ENCODE measurements around the gene PPARA.

PPARA gene

DNA sequence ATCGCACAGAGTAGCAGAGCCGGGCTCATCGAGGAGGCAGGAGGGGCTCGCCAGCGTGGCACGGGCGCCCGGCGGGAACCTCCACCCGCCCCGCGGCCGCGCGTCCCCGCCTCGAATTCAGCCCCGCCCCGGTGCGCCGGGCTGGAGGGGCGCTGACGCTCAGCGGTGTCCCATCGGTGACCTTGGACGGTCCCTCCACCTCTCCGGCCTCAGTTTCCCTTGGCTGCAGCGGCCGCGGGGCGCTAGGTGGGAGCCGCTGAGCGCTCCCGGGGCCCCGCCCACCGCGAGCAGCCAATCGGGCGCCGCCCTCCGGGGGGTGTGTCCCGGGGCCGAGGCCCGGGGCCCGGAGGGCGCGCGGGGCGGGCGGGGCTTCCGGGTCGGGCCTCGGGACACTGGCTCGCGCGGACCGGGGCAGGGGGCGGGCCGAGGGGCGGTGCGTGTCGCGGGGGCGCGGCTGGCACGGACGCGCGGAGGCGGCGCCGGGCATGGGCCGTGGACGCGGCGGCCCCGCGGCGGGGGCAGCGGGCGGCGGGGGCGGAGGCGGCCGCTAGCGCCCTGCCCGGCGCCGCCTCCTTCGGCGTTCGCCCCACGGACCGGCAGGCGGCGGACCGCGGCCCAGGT is at the start of gene PPARA:
Gene PPARA, plus strand, starts transcription at position 493 of the 621 bp plus-strand sequence. CDS start 47,858 bp downstream, outside the sequence.
- DNase-seq: peak; percentile 79

DNA sequence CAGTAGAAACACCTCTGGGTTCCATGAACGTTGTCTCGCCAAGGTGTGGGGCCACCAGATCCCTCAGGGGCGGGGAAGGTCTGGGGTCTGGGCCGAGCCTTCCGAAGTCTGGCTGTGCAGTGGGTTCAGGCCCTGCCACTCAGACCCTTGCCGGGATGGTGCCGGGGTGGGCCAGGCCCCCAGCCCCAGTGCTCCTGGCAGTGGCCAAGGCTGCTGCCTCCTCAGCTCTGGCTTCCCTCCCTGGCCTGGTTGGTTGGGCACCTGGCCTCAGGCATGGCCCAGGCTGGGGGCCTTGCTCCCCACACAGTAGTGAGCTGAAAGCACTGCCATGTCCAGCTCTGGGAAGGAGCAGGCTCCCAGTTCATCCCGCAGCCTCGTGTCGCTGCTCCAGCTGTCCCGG is 48.2 kb upstream of the PPARA start:
- DNase-seq: no peak

DNA sequence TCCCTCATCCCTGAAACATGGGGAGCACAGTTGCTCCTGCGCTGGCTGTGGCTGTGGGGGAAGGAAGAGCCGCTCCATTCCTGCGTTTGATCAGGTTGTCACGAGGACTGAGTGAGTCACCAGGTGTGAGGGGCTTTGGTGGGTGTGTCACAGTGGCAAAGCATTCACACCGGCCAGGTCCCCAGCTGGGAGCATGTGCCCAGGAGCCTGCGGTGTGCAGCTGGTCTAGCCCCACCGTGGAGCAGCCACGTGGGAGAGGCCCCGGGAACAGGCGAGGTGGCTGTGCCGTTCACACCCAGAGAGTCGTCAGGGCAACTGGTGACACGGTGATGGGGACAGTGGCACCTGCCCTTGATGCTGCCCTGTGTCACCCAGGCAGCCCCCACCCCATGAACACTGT is 47.6 kb upstream of the PPARA start:
- DNase-seq: no peak

DNA sequence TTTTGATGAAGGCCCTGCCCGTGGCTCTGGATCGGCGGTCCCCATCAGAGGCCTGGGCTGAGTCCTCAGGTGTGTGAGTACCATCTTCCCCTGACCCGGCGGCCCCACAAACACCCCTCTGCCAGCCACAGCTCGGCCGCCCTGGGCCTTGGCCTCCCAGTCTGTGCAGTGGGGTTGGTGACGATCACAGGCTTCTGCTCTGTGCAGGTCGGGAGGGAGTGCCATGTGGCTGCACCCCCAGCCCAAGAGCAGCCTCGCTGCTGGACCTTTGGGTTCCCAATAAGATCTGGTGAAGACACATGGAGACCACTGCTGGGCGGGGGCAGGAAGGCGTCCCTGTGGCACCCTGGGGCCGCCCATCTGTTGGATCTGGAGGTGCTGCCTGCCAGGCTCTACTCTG is 47.1 kb upstream of the PPARA start:
- no peak for DNase-seq

- DNase-seq: no peak
Observed at GRCh38 chr22:46103664-46104063, 46.7 kb upstream of the PPARA start.

DNA sequence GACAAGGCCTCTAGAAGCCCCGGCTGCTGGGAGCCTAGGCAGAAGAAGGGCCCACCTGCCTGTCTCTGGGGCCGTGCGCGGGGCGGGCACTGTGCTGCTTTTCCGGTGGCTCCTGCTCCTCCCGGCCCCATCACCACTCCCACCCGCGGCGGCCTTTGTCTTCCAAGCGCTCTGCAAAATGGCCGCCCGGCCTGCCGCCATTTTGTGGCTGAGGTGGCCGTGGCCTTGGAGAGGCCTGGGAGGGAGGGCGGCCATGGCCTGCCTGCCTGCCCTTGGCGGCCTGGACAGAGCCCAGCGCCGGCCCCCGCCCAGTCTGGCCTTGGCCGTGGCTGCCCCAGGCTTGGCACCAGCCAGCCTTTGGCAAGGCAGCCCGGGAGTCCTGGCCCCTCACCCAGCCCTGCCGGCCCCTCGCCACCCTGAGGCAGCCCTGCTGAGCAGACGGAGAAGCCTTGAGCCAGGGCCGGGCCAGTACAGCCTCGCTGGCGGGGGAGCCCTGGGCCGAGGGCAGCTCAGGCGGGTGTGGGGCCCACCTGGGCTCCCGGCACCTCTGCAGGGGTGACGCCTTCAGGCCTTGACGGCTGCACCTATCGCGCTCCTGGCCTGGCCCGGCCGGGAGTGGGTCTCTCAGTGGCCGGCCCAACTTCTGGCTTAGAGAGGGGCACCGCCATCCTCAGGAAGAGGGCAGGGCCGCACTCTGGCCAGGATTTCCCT is 46.0 kb upstream of the PPARA start:
- DNase-seq: no peak

- DNase-seq: no peak
Observed at GRCh38 chr22:46104881-46105493, 45.3 kb upstream of the PPARA start.

GRCh38 chr22:46105494-46106278 is 44.6 kb upstream of the PPARA start:
- peak; percentile 51 for DNase-seq

- DNase-seq: no peak
Observed at GRCh38 chr22:46106279-46107022, 43.9 kb upstream of the PPARA start.

DNA sequence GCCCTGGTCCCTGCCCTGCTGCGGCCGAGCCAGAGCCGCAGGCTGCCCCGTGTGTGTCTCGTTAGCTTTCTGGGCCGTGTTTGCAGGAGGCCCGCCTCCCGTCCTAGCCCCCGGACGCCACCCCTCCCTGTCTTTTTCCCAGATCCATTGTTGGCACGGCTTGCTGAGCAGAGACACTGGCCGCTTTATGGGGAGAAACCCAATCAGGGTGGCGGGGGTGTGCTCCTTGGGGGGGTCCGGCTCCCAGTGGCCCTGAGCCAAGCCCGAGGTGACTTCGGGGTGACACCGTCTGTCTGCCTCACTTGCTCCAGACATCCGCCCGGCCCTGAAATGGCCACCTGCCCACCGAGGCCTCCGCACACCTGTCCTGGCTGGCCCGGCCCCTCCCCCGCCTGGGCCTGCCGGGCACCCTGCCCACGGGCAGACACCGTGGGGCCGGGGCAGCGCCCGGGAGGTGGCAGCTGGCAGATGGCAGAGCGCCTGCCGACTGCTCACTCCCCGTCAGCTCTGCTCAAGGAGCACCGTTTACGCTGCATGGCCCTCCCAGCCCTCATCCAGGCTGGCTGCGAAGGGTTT is 43.1 kb upstream of the PPARA start:
- no peak for DNase-seq

DNA sequence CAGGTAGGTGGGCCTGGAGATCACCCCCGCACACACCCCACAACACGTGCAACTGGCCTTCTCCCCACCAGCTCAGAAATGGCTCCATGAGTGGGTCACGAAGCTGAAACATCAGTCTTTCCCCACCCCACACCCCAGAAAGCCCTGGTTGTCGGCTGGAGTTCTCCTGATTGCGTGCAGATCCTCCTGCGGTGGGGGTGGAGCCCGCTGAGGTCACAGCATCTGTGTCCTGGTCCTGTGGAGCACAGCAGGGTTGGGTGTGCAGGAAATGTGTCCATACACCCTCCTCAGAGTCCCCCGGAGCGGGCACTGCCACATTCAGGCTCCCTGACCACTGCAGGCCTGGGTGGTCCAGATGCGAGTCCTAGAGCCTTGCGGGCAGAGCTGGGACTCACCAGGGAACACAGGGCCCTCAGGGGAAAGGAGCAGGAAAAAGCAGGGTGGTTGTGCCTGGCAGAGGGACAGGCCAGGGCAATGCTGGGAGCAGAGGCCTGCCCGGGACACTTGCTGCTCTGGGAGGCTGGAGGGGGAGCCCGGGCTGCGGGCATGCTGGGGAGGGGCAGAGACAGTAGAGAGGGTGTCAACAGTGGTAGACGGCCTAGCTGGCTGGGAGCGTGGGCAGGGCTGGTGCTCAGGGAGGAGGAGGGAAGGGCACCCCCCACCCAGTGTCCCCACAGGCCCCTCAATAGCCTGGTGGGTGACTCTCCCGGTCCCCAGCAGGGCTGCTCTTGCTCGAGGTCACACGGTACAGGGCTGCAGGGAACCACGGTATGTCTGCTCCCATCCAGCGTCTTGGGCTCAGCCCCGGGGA is 42.4 kb upstream of the PPARA start:
- no peak for DNase-seq

DNA sequence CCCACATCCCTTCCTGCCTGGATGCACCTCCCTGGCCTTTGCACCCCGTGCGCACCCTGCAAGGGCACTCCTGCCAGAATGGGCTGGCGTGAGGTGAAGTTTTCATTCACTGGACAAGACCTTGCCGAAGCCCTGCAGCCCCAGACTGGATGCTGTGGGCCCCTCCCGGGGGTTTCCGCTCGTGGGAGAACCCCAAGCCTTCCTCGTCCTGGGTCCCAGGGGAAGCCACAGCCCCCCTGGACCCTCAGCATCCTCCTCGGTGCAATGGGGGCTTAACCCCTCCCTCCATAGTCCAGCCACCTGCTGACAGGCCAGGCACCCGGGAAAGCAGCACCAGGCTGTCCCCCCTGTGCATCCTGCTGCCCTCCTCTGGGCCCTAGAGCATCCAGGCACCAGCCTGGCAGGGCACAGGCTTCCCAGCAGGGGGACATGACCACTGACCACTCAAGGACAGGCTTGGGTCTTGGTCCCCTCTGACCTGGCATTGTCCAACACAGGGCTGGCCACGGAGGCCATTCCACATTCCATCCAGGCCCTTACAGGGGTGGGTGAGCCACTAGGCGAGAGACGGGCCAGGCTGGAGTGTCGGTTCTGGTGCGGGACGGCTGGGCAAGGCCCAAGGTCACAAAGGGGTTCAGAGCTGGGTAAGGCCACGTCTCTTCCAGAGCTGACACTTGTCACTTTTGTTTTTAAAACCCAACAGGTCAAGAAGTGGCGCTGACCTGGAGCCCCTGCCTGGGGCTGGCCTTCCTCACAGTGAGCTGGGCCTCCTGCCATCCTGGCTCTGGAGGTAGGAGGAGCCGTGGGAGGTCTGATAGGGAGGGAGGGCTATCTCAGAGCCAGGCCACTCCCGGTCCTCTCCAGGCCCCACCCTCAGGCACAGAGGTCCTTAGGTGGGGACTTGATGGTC is 41.5 kb upstream of the PPARA start:
- peak; percentile 63 for DNase-seq

- no peak for DNase-seq
Observed at GRCh38 chr22:46109474-46110003, 40.8 kb upstream of the PPARA start.

DNA sequence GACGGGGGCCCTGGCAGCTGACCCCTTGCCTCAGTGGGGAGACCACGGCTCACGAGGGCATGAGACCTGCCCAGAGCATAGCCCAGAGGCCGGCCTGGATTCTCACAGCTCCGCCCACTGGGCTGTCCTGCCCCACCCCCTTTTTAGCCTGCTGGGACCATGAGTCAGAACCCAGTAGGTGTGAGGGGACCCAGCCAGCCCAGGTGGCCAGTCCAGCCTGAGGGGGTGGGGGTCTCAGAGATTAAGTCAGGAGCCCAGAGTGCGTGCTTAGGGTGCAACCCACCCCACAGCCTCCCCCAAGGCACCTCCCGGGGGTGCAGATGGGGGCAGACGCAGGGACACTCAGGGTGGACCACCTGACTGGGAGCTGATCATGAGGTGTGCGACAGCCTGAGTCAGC is 40.1 kb upstream of the PPARA start:
- DNase-seq: no peak

DNA sequence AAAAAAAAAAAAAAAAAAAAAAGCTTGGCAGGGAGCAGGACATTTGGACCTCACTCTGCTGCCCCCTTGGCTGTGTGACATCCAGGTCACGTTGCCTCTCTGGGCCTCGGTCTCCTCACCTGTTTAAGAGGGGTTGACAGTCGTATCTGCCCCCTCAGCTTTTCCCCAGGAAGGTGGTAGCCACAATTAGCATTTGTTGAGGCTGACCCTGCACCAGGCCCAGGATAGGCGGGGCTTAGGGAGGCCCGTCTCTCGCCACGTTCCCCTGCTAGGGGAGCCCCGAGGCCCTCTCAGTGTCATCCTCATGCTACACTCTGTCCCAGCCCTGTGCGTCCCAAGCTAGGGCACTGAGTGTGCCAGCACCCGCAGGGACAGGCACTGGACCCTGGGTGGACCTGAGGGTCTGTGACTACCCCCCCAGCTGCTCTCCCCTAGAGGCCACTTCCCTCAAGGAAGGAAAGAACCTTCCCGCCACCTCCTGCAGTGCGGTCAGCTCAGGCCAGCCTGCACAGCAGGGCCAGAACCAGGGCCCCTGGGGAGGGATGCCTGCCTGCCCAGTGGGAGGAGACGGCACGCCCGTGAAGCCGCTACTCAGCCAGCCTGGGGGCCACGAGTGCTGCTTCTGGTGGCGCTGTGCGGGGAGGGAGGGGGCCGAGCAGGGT is 38.5 kb upstream of the PPARA start:
- no peak for DNase-seq

- no peak for DNase-seq
Observed at GRCh38 chr22:46112405-46112804, 37.9 kb upstream of the PPARA start.

DNA sequence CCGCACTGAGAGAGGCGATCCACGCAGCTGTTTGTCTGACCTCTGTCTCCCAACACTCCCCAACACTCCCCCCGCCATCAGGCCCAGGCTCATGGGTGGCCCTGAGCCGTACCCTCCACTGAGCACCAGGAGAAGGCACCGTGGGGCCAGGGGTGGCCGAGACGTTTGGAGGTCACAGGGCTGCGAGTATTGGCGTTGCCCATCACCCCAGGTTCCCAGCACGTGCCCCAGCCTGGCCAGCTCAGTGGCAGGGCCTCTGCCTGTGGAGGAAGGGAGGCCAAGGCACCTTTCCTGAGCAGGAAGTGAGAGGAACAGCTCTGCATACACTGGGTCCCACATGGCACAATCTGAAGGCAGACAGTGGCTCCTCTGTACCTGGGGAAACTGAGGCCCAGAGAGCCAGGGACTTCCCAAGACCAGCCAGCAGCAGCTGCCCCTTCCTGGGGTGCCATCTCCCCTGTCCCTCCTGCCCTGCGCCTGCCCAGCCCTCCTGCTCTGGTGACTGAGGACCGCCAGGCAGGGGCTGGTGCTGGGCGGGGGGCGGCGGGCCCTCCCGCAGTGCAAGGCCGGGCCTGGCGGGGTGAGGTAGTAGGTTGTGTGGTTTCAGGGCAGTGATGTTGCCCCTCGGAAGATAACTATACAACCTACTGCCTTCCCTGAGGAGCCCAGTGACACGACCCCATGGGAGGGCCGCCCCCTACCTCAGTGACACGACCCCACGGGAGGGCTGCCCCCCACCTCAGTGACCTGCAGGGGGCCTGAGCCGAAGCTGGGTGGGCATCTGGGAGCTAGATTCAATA is 37.0 kb upstream of the PPARA start:
- no peak for DNase-seq

GRCh38 chr22:46113910-46114517 is 36.3 kb upstream of the PPARA start:
- no peak for DNase-seq

Measured in EL (cell line).